GM12878 (cell line): ENCODE measurements around the gene TRAF3IP3. TPM values are rescaled to one million over a fixed set of nuclear protein-coding genes. Genes with fewer than 3 reads are reported as not detected.
A peak's percentile ranks its signal among the peaks of the same experiment; 100 is the strongest.

Experiments
- ATAC-seq: fragments of 200-7000 bp; cut with Tn5 transposase; 3 replicates; pipeline ENCODE4 v1.9.1; 2020; ENCODE audit warnings: mild to moderate bottlenecking, moderate library complexity
- BruUV-seq: library from RNA; stranded (reverse); fragments of 400-500 nt; replicated peaks from 2 replicates; lab custom pipeline; 2021; lab: Mats Ljungman, UMichigan
- CTCF ChIA-PET: fragments of 300-600 bp; sonication (Branson Sonifier 250); formaldehyde crosslinking; extraction: SDS; loops from one replicate; lab custom pipeline; 2021; ENCODE audit warnings: inconsistent platforms; lab: Yijun Ruan, JAX
- POLR2A ChIA-PET: fragments of 350-600 bp; formaldehyde crosslinking; extraction: SDS; loops from one replicate; lab custom pipeline; 2021; ENCODE audit warnings: inconsistent platforms; lab: Charles Lee
- RAD21 ChIA-PET: fragments of 300-600 bp; sonication (Branson Sonifier 250); formaldehyde crosslinking; loops from one replicate; lab custom pipeline; 2023; ENCODE audit warnings: antibody characterized with exemption; ENCODE audit not compliant: unreplicated experiment; lab: Charles Lee
- SMC1A ChIA-PET: fragments of 300-600 bp; sonication (Branson Sonifier 250); formaldehyde crosslinking; loops from one replicate; lab custom pipeline; 2023; ENCODE audit not compliant: unreplicated experiment, uncharacterized antibody; lab: Charles Lee
- DNase-seq: peaks from one replicate; pipeline ENCODE4 v3.0.0-alpha.2; 2011; ENCODE audit warnings: low read depth, low spot score
- FAIRE-seq: peaks from 3 replicates; lab custom pipeline; 2011; peaks lifted over from hg19 to GRCh38; lab: Jason Lieb, UNC
- H2AFZ ChIP-seq: 2 replicates; pipeline ENCODE4 v1.6.0; 2011; ENCODE audit warnings: low read depth, low read length, control low read depth; ENCODE audit not compliant: control insufficient read depth
- H3K27ac ChIP-seq: 2 replicates; pipeline ENCODE4 v1.5.1; 2011; ENCODE audit warnings: control low read depth; ENCODE audit not compliant: control insufficient read depth, insufficient read depth
- H3K27me3 ChIP-seq, 2 experiments: replicated peaks in 1 of 2; 2 replicates each; pipeline versions ENCODE4 v1.6.0 to v1.6.1; 2011; ENCODE audit warnings: low read length in 1 of 2; ENCODE audit not compliant: control insufficient read depth in 2 of 2, insufficient read depth in 2 of 2
- H3K36me3 ChIP-seq, 2 experiments: 2 replicates each; pipeline ENCODE4 v1.5.1; 2011; ENCODE audit warnings: low read length in 1 of 2; ENCODE audit not compliant: control insufficient read depth in 2 of 2, insufficient read depth in 2 of 2
- H3K4me1 ChIP-seq: 2 replicates; pipeline ENCODE4 v1.6.1; 2011; ENCODE audit warnings: mild to moderate bottlenecking, low read length, moderate library complexity, mixed read lengths; ENCODE audit not compliant: control insufficient read depth, insufficient read depth
- H3K4me2 ChIP-seq: 2 replicates; pipeline ENCODE4 v1.6.0; 2011; ENCODE audit warnings: control low read depth; ENCODE audit not compliant: control insufficient read depth, insufficient read depth
- H3K4me3 ChIP-seq: fragments of 200-600 bp; sonication (generic); 2 replicates; pipeline ENCODE4 v1.5.1; 2016
- H3K79me2 ChIP-seq: 2 replicates; pipeline ENCODE4 v1.6.0; 2011; ENCODE audit warnings: low read length; ENCODE audit not compliant: control insufficient read depth, insufficient read depth
- H3K9ac ChIP-seq: 2 replicates; pipeline ENCODE4 v1.8.0; 2011; ENCODE audit warnings: low read length, control low read depth, mixed read lengths; ENCODE audit not compliant: control insufficient read depth, insufficient read depth
- H3K9me3 ChIP-seq: replicated peaks from 3 replicates; pipeline ENCODE4 v1.5.1; 2011; ENCODE audit warnings: mild to moderate bottlenecking, low read length; ENCODE audit not compliant: control insufficient read depth, insufficient read depth
- H4K20me1 ChIP-seq: 2 replicates; pipeline ENCODE4 v1.6.0; 2011; ENCODE audit not compliant: control insufficient read depth, insufficient read depth
- BCL3 ChIP-seq: IDR thresholded peaks from 2 replicates; pipeline ENCODE4 v1.6.1; 2011; ENCODE audit warnings: borderline replicate concordance, low read depth, mild to moderate bottlenecking, moderate library complexity, low read length; ENCODE audit not compliant: insufficient read depth, poor library complexity, severe bottlenecking
- CUX1 ChIP-seq: IDR thresholded peaks from 2 replicates; pipeline ENCODE4 v1.6.1; 2012; ENCODE audit warnings: improper control_type of control experiment, low read depth, low read length; ENCODE audit not compliant: insufficient replicate concordance
- KAT2A ChIP-seq: conservative IDR thresholded peaks from 2 replicates; pipeline ENCODE4 v1.6.1; 2011; ENCODE audit warnings: low read depth, low read length; ENCODE audit not compliant: control insufficient read depth
- LARP7 ChIP-seq: fragments of 450-650 bp; IDR thresholded peaks from 2 replicates; pipeline ENCODE4 v1.6.1; 2017; ENCODE audit warnings: mild to moderate bottlenecking
- POLR2AphosphoS5 ChIP-seq: IDR thresholded peaks from 2 replicates; pipeline ENCODE4 v1.6.1; 2011; ENCODE audit warnings: mild to moderate bottlenecking, low read length, inconsistent platforms
- RELA ChIP-seq: fragments of 450-650 bp; IDR thresholded peaks from 2 replicates; pipeline ENCODE4 v1.8.0; 2014; ENCODE audit warnings: borderline replicate concordance; ENCODE audit not compliant: partially characterized antibody
- SKIL ChIP-seq: fragments of 450-650 bp; IDR thresholded peaks from 2 replicates; pipeline ENCODE4 v1.6.1; 2017; ENCODE audit warnings: mild to moderate bottlenecking, low read depth, inconsistent platforms; ENCODE audit not compliant: poor library complexity, severe bottlenecking
- SMAD5 ChIP-seq: IDR thresholded peaks from 2 replicates; pipeline ENCODE4 v1.6.1; 2016; ENCODE audit warnings: antibody characterized with exemption, low read depth
- SRF ChIP-seq, 2 experiments: IDR thresholded peaks; 2 replicates each; pipeline ENCODE4 v1.6.1; 2011; ENCODE audit warnings: low read depth in 2 of 2, low read length in 2 of 2, mild to moderate bottlenecking in 1 of 2, moderate library complexity in 1 of 2
- SUPT20H ChIP-seq: IDR thresholded peaks from 2 replicates; pipeline ENCODE4 v1.6.1; 2011; ENCODE audit warnings: low read depth, mild to moderate bottlenecking, low read length, moderate library complexity, borderline replicate concordance; ENCODE audit not compliant: control insufficient read depth
- TAF1 ChIP-seq: IDR thresholded peaks from 2 replicates; pipeline ENCODE4 v1.6.1; 2011; ENCODE audit warnings: mild to moderate bottlenecking, low read depth, low read length, borderline replicate concordance
- ZNF217 ChIP-seq: fragments of 450-650 bp; IDR thresholded peaks from 2 replicates; pipeline ENCODE4 v1.6.1; 2017; ENCODE audit warnings: antibody characterized with exemption, mild to moderate bottlenecking
- ZNF24 ChIP-seq: fragments of 450-650 bp; IDR thresholded peaks from 2 replicates; pipeline ENCODE4 v1.6.1; 2017; ENCODE audit warnings: antibody characterized with exemption, mild to moderate bottlenecking
- WGBS: methylation state at CpG from one replicate; pipeline ENCODE4 v1.1.6; 2016; ENCODE audit warnings: low lambda C conversion rate; ENCODE audit not compliant: insufficient replicate concordance, insufficient coverage; ENCODE audit errors: missing lambda C conversion rate; 5-methylcytosine and 5-hydroxymethylcytosine counted together
- in situ Hi-C: fragments of 300-500 bp; cut with MboI; formaldehyde crosslinking; loops from 9 replicates; pipeline ENCODE4 v1.14.3; 2018; ENCODE audit warnings: mixed read lengths
- intact Hi-C: fragments of 100-400 bp; cut with micrococcal nuclease; formaldehyde crosslinking; loops from one replicate; pipeline ENCODE4 v1.14.2; 2022; ENCODE audit not compliant: unreplicated experiment
- polyA plus RNA-seq, 11 experiments: library from polyadenylated mRNA; depleted of rRNA in 4 of 11; unstranded in 6 of 11; stranded (reverse) in 5 of 11; fragments of >200 nt; fragmentation: Nextera tagmentation in 4 of 11; fragmentation: Illumina TruSeq in 1 of 11; extraction: Ambion mirVana in 4 of 11; extraction: Trizol in 1 of 11; gene quantifications; 1 replicate in 1 of 11; 2 replicates in 10 of 11; pipeline versions ENCODE4 v1.2.1 to v1.2.3, GENCODE V29; 2011 to 2016; ENCODE audit warnings: inconsistent platforms in 2 of 11, missing spikeins in 2 of 11, low read depth in 1 of 11
- total RNA-seq, 4 experiments: library from RNA; depleted of rRNA in 3 of 4; stranded (reverse); fragments of >200 nt in 3 of 4; fragmentation: Illumina TruSeq in 1 of 4; extraction: Trizol in 1 of 4; gene quantifications; 2 replicates each; pipeline versions ENCODE4 v1.2.1 to v1.2.3, GENCODE V29; 2013 to 2021

TRAF3IP3 gene
- total and polyA plus RNA-seq, 10 of the 15 experiments (the other 5 are each of a cell fraction or from before 2014, with no cell fraction given) = 61.6 to 121 (median 96.5) TPM

- no peaks in the 10 kb centered on the region for H4K20me1 ChIP-seq
- POLR2A ChIA-PET = interaction anchor here (1.1 kb wide), 1 partner anchor 17 kb away, joined by 4 read pairs; no protein-coding TSS in a partner anchor
- H3K4me3 ChIP-seq = no peak overlapping the region
- ATAC-seq (peak; percentile 32; the same call in 2 of the 3 replicates), FAIRE-seq (no peak), DNase-seq (no peak)
- in situ Hi-C loops (no loop called here), intact Hi-C loops (no loop called here)
- peaks cover 5 to 7% of the 10 kb centered on the region in 2 experiments; a peak in 3 of 4 replicates for H3K27me3 ChIP-seq
- H3K79me2 ChIP-seq = no peaks in the 10 kb centered on the region
- CTCF ChIA-PET = interaction anchor here (0.5 to 1.7 kb wide), 6 partner anchors 12 to 42 kb away, joined by 3 to 5 read pairs (median 3); partner anchors contain the start of gene UTP25
- no peak overlapping the region for H3K9ac ChIP-seq
- no peak overlapping the region for H2AFZ ChIP-seq
- SMC1A ChIA-PET = interaction anchor here (0.7 to 2.5 kb wide), 10 partner anchors 9 to 42 kb away, joined by 3 to 8 read pairs (median 3); no protein-coding TSS in a partner anchor
- H3K4me2 ChIP-seq = no peak overlapping the region
- H3K27ac ChIP-seq = no peak overlapping the region
- BruUV-seq = no TSS peak
- 41% methylated on average over 10 of the region's 10 CpGs for WGBS
- H3K9me3 ChIP-seq = no peaks in the 10 kb centered on the region; the same call in 2 of the 3 replicates
- RAD21 ChIA-PET = no interaction called here
- no peaks in the 10 kb centered on the region for H3K4me1 ChIP-seq
- no peaks in the 10 kb centered on the region for H3K36me3 ChIP-seq
- no peak for TF ChIP-seq SKIL
- no peak for TF ChIP-seq RELA
- TF ChIP-seq CUX1 = no peak
- no peak for TF ChIP-seq SRF (IDR thresholded peaks at IDR 0.05; ENCODE audit: low read depth in 2 of 2, low read length in 2 of 2)
- TF ChIP-seq ZNF24 = no peak
- no peak for TF ChIP-seq ZNF217
- no peak for TF ChIP-seq SMAD5
- no peak for TF ChIP-seq KAT2A
- no peak for TF ChIP-seq LARP7
- TF ChIP-seq TAF1 = no peak
- no peak for TF ChIP-seq POLR2AphosphoS5
- TF ChIP-seq BCL3 = no peak
- TF ChIP-seq SUPT20H = no peak
Observed at GRCh38 chr1:209790286-209791193, 34.7 kb downstream of the TRAF3IP3 start.
